K562 (cell line): ENCODE data around the gene DIO3.

Experiments used
- BRCA1 ChIP-seq, 2 experiments: fragments of 450-650 bp in 1 of 2; sonication (generic) in 1 of 2; formaldehyde crosslinking in 1 of 2; IDR thresholded peaks; 2 replicates each; pipeline versions ENCODE4 v1.5.0 to v1.6.1; 2017 to 2020; ENCODE audit warnings: mild to moderate bottlenecking in 1 of 2, missing genetic modification reagents in 1 of 2
- CBX8 ChIP-seq: fragments of 200-600 bp; sonication (generic); IDR thresholded peaks from 2 replicates; pipeline ENCODE4 v1.6.1; 2012; ENCODE audit warnings: borderline replicate concordance, mixed run types, low read depth, mild to moderate bottlenecking, moderate library complexity, mixed read lengths, low read length, control low read depth, inconsistent platforms; ENCODE audit not compliant: poor library complexity, severe bottlenecking; ENCODE audit errors: extremely low read depth
- HNRNPH1 ChIP-seq: fragments of 200-400 bp; formaldehyde crosslinking; optimal IDR thresholded peaks from 2 replicates; pipeline ENCODE3; 2017; ENCODE audit warnings: low read depth, mild to moderate bottlenecking, low read length, moderate library complexity
- POLR2AphosphoS5 ChIP-seq: IDR thresholded peaks from 2 replicates; pipeline ENCODE4 v1.6.1; 2011; ENCODE audit warnings: mild to moderate bottlenecking, low read depth, low read length, moderate library complexity; ENCODE audit not compliant: control insufficient read depth, insufficient read depth
- SP1 ChIP-seq: sonication (generic); formaldehyde crosslinking; IDR thresholded peaks from 2 replicates; pipeline ENCODE4 v1.8.1; 2022; ENCODE audit warnings: mild to moderate bottlenecking, missing genetic modification reagents
- TF ChIP-seq, protein P1 (sequence below): IDR thresholded peaks from 2 replicates; pipeline ENCODE4 v1.6.1; 2016; ENCODE audit warnings: missing genetic modification characterization, missing compliant biosample characterization
- TF ChIP-seq, protein P2 (sequence below), 3 experiments: IDR thresholded peaks in 2 of 3; conservative IDR thresholded peaks in 1 of 3; 2 replicates each; pipeline ENCODE4 v1.5.1; 2011 to 2012; ENCODE audit warnings: low read length in 3 of 3, mild to moderate bottlenecking in 3 of 3, control low read depth in 2 of 3, improper control_type of control experiment in 1 of 3, inconsistent platforms in 1 of 3, low read depth in 1 of 3, mixed read lengths in 1 of 3, moderate library complexity in 1 of 3; ENCODE audit not compliant: insufficient read depth in 2 of 3

DNA sequence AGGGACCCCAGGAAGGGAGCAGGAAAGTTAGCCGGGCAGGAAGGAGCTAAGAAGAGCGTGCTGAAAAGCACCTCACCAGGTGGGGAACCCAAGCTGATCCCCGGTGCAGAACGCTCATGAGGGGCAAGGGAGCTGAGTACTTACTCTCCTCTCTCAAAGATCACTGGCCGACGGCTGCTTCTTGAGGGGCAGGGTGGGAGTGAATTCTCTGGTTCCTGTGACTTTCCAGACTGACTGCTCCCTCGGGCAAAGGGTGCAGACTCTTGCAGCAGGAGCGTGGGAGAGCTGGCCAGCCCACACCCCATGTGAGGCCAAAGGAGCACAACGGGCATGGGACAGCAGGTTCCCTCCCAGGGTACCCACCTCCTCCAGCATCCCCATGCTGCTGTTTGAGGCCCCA is 44.9 kb upstream of the DIO3 start:
- TF ChIP-seq POLR2AphosphoS5 = no peak
- no peak for TF ChIP-seq BRCA1 (IDR thresholded peaks at IDR 0.05)
- no peak for TF ChIP-seq BRCA1 (CRISPR knock-in tag; IDR thresholded peaks at IDR 0.05)
- TF ChIP-seq, protein P1, sequence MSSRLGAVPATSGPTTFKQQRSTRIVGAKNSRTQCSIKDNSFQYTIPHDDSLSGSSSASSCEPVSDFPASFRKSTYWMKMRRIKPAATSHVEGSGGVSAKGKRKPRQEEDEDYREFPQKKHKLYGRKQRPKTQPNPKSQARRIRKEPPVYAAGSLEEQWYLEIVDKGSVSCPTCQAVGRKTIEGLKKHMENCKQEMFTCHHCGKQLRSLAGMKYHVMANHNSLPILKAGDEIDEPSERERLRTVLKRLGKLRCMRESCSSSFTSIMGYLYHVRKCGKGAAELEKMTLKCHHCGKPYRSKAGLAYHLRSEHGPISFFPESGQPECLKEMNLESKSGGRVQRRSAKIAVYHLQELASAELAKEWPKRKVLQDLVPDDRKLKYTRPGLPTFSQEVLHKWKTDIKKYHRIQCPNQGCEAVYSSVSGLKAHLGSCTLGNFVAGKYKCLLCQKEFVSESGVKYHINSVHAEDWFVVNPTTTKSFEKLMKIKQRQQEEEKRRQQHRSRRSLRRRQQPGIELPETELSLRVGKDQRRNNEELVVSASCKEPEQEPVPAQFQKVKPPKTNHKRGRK (tag) = no peak
- no peak for TF ChIP-seq SP1 (CRISPR knock-in tag)
- TF ChIP-seq CBX8 = no peak
- no peak for TF ChIP-seq HNRNPH1
- TF ChIP-seq, protein P2, sequence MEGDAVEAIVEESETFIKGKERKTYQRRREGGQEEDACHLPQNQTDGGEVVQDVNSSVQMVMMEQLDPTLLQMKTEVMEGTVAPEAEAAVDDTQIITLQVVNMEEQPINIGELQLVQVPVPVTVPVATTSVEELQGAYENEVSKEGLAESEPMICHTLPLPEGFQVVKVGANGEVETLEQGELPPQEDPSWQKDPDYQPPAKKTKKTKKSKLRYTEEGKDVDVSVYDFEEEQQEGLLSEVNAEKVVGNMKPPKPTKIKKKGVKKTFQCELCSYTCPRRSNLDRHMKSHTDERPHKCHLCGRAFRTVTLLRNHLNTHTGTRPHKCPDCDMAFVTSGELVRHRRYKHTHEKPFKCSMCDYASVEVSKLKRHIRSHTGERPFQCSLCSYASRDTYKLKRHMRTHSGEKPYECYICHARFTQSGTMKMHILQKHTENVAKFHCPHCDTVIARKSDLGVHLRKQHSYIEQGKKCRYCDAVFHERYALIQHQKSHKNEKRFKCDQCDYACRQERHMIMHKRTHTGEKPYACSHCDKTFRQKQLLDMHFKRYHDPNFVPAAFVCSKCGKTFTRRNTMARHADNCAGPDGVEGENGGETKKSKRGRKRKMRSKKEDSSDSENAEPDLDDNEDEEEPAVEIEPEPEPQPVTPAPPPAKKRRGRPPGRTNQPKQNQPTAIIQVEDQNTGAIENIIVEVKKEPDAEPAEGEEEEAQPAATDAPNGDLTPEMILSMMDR (IDR thresholded peaks at IDR 0.05 in 2 of 3, conservative IDR thresholded peaks at IDR 0.05 in 1 of 3; ENCODE audit: insufficient read depth in 2 of 3, low read depth in 1 of 3, low read length in 3 of 3) = no peak
